ENCODE results near the gene OSBPL5.

OSBPL5 gene

GRCh38 chr11:3160252-3161031 lies 4.7 kb downstream of the OSBPL5 start (continued):
- peak; percentile 24; the same call in 1 of the 2 replicates for TF ChIP-seq ZBTB48 (tag by site-specific recombination; IDR thresholded peaks at IDR 0.05)
- TF ChIP-seq ZFP37 (tag by site-specific recombination; IDR thresholded peaks at IDR 0.05) = no peak
- no peak for TF ChIP-seq ZNF274 (IDR thresholded peaks at IDR 0.05; ENCODE audit: low read length)
- TF ChIP-seq ZNF274 (tag by site-specific recombination; IDR thresholded peaks at IDR 0.05; ENCODE audit: borderline replicate concordance) = no peak
- TF ChIP-seq OSR2 (tag by site-specific recombination; IDR thresholded peaks at IDR 0.05) = no peak
- TF ChIP-seq, protein P1, sequence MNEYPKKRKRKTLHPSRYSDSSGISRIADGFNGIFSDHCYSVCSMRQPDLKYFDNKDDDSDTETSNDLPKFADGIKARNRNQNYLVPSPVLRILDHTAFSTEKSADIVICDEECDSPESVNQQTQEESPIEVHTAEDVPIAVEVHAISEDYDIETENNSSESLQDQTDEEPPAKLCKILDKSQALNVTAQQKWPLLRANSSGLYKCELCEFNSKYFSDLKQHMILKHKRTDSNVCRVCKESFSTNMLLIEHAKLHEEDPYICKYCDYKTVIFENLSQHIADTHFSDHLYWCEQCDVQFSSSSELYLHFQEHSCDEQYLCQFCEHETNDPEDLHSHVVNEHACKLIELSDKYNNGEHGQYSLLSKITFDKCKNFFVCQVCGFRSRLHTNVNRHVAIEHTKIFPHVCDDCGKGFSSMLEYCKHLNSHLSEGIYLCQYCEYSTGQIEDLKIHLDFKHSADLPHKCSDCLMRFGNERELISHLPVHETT (tag by site-specific recombination; IDR thresholded peaks at IDR 0.05) = no peak
- TF ChIP-seq ZFHX2 (tag by site-specific recombination; conservative IDR thresholded peaks at IDR 0.05) = peak; percentile 43; the same call in 1 of the 2 replicates
- TF ChIP-seq ZNF585B (tag by site-specific recombination; IDR thresholded peaks at IDR 0.05) = no peak
- 0 out of 2 replicates have a peak, but pooled peaks have one; percentile 23 for TF ChIP-seq ZNF629 (tag by site-specific recombination; IDR thresholded peaks at IDR 0.05)
- TF ChIP-seq ZNF37A (tag by site-specific recombination; IDR thresholded peaks at IDR 0.05) = no peak
- TF ChIP-seq ZNF513 (tag by site-specific recombination; IDR thresholded peaks at IDR 0.05) = no peak
- no peak for TF ChIP-seq ZNF449 (tag by site-specific recombination; IDR thresholded peaks at IDR 0.05)
- TF ChIP-seq TSHZ1 (tag by site-specific recombination; IDR thresholded peaks at IDR 0.05; ENCODE audit: borderline replicate concordance) = no peak
- no peak for TF ChIP-seq ZNF239 (tag by site-specific recombination; IDR thresholded peaks at IDR 0.05)
- TF ChIP-seq REPIN1 (tag by site-specific recombination; IDR thresholded peaks at IDR 0.05; ENCODE audit: low read depth) = no peak
- no peak for TF ChIP-seq ELK4 (IDR thresholded peaks at IDR 0.05; ENCODE audit: borderline replicate concordance, low read depth, low read length)
- no peak for TF ChIP-seq ZNF146 (tag by site-specific recombination; IDR thresholded peaks at IDR 0.05)
- TF ChIP-seq ZNF707 (tag by site-specific recombination; IDR thresholded peaks at IDR 0.05) = no peak
- TF ChIP-seq ZSCAN23 (tag by site-specific recombination; IDR thresholded peaks at IDR 0.05) = no peak
- no peak for TF ChIP-seq ZNF791 (tag by site-specific recombination; IDR thresholded peaks at IDR 0.05)
- no peak for TF ChIP-seq MZF1 (tag by site-specific recombination; IDR thresholded peaks at IDR 0.05; ENCODE audit: borderline replicate concordance)
- no peak for TF ChIP-seq ZNF391 (tag by site-specific recombination; IDR thresholded peaks at IDR 0.05; ENCODE audit: borderline replicate concordance, low read depth)
- TF ChIP-seq KLF10 (tag by site-specific recombination; IDR thresholded peaks at IDR 0.05) = peak; percentile 40; the same call in 1 of the 2 replicates
- TF ChIP-seq ZNF677 (tag by site-specific recombination; IDR thresholded peaks at IDR 0.05) = no peak
- no peak for TF ChIP-seq ZNF223 (tag by site-specific recombination; IDR thresholded peaks at IDR 0.05)
- no peak for TF ChIP-seq BCL6B (tag by site-specific recombination; IDR thresholded peaks at IDR 0.05)
- no peak for TF ChIP-seq ZNF544 (tag by site-specific recombination; IDR thresholded peaks at IDR 0.05)
- TF ChIP-seq PRDM1 (tag by site-specific recombination; IDR thresholded peaks at IDR 0.05) = no peak
- no peak for TF ChIP-seq ZNF549 (tag by site-specific recombination; IDR thresholded peaks at IDR 0.05)
- no peak for TF ChIP-seq ZNF747 (tag by site-specific recombination; IDR thresholded peaks at IDR 0.05)
- peak; percentile 71; the same call in 1 of the 2 replicates for TF ChIP-seq KLF8 (tag by site-specific recombination; IDR thresholded peaks at IDR 0.05)

Measured in HEK293 (cell line).